Stimulated activated CD8-positive, alpha-beta memory T cell treated with anti-CD3 and anti-CD28 coated beads, Interleukin-2, amount 100 ng/mL, for 48 hours (primary cell): ENCODE data around the gene FADD.
"Not testable (repeated sequence)": the region's sequence is repeated elsewhere in the genome, so short reads cannot be mapped to it uniquely, and the experiment has no call there.

Experiments used
- DNase-seq, 2 donors: peaks; one replicate each; pipeline ENCODE4 v3.0.0-alpha.2; 2020; ENCODE audit warnings: low read depth in 2 of 2

FADD gene

GRCh38 chr11:70180906-70181305 is 22.2 kb upstream of the FADD start:
- DNase-seq: no peak

DNA sequence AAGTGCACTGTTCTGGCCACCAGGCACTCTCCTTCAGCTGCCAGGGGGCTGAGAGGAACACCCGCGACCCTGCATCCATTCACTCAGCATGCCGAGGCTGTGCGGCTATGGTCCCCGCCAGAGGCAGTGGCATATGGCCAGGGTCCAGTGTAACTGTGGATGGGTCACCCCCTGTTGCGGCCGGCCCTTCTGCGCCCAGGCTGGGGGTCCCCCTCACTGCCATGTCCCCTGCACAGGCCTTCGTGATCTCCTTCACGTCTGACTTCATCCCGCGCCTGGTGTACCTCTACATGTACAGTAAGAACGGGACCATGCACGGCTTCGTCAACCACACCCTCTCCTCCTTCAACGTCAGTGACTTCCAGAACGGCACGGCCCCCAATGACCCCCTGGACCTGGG is 20.8 kb upstream of the FADD start:
- no peak for DNase-seq

GRCh38 chr11:70183032-70183431 is 20.1 kb upstream of the FADD start:
- no peak for DNase-seq

DNA sequence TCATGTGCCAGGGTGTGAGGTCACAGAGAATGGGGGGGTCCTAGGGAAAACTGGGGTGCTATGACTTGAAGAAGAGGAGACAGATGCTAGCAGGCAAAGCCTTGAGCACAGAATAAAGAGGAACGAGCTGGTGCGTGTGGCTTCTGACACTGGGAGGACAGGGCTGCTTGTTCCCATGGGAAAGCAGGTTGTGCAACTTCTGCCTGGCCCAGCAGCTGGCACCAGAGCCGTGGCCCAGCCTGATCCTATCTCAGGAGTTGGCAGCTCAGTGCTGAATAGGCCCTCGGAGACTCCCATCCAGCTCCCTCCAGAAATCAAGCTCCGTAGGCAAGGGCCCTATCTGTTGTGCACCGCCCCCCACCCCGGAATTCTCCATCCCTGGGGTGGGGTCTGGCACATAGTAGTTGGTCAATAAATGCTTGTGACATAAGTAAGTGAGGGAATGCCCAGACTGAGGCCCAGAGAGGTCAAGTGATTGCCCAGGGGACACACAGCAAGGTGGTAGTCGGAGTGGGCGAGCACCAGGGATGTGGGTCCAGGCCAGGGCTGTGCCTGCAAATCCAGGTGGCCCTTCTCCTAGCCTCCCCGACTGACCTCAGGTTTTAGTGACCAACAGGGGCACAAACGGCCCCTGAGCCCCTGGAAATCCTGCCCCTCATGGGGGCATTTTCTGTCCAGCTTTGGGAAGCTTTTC is 19.5 kb upstream of the FADD start:
- DNase-seq: no peak

GRCh38 chr11:70184396-70184795 is 18.7 kb upstream of the FADD start:
- DNase-seq: no peak

DNA sequence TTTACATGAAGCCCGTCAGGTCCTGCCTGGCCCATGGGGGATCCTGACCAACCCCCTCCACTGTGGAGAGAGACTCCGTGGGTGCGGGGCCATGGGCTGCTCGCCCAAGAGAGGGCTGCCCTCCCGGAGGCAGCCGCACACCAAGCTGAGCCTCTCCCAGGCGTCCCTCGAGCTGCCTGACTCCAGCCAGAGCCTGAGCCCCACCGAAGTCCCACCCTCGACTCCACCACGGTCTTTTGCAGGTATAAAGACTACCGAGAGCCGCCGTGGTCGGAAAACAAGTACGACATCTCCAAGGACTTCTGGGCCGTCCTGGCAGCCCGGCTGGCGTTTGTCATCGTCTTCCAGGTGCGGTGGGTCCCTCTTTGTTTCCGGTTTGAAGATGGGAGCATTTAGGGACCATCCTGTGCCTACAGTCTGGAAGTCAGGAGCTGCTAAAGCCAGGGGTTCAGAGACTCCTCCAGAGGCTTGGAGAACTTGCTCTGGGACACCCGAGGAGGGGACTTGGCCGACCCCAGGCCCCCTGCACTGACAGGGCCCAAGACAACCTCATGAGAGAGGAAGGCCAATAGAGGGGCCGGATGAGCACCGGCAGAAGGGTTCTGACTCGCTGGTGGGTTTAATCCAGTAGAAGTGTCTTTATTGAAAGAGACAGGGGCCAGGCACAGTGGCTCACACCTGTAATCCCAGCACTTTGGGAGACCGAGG is 17.6 kb upstream of the FADD start:
- DNase-seq: no peak

DNA sequence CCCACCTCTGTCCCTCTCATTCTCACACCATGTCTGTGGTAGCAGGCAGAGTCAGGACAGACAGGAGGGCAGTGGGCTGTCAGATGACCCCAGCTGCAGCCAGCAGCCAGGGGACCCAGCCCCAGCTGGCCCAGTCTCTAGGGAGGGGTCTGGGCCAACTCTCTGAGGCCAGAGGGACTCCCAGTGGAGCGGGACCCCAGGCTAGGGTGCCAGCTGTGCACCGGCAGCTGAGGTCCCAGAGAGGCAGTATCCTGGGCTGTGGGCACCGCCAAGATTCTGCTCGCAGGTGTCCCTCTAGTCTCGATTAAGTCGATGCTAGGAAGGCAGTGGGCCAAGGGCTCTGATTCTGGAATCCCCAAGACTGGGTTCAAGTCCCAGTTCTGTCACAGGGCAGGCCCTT is 16.7 kb upstream of the FADD start:
- no peak for DNase-seq

GRCh38 chr11:70186936-70187335 is 16.2 kb upstream of the FADD start:
- DNase-seq: no peak

- no peak for DNase-seq
These were observed 15.3 kb upstream of the FADD start for GRCh38 chr11:70187771-70188170.

- DNase-seq: no peak
These were observed 13.5 kb upstream of the FADD start for GRCh38 chr11:70189622-70190021.

- peak; percentile 55 to 61 for DNase-seq
These were observed 11.5 kb upstream of the FADD start for GRCh38 chr11:70191495-70192140.

- DNase-seq: no peak
These were observed 10.3 kb upstream of the FADD start for GRCh38 chr11:70192666-70193410.

DNA sequence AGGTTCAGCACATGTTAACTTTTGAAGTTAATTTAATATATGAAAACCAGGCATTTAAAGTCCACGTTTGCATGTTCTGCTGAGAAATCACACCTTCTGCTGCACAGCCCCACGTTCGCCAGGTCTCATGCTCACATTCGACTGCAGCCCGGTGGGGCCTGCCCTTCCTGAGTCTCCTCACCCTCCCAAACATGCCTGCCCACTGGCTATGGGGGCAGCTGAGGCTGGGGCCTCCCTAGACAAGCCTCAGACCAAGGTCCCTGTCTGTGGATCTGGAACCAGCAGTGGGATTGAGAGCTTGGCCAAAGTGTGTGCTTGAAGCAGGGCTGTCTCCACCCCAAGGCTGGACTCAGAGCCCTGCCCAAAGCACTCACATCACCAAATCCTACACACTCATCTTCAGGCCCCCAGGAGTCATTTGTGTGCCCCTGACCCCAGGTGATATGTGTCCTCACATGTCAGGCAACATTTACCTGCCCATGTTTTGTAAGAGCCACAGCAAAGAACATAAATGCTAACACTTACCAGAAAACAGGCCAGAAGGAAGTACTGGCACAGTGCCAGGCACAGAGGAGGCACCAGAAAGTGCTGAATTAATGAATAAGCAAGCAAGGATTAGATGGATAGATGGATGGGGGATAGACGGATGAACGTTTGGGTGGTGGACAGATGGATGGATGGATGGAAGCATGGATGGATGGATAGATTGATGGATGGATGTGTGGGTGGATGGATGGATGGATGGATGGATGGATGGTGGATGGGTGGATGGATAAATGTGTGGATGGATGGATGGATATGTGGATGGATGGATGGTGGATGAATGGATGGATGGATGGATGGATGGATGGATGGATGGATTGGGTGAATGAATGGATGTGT is 9.4 kb upstream of the FADD start:
- DNase-seq: no peak

- DNase-seq: no peak
These were observed 8.0 kb upstream of the FADD start for GRCh38 chr11:70194792-70195791.

DNA sequence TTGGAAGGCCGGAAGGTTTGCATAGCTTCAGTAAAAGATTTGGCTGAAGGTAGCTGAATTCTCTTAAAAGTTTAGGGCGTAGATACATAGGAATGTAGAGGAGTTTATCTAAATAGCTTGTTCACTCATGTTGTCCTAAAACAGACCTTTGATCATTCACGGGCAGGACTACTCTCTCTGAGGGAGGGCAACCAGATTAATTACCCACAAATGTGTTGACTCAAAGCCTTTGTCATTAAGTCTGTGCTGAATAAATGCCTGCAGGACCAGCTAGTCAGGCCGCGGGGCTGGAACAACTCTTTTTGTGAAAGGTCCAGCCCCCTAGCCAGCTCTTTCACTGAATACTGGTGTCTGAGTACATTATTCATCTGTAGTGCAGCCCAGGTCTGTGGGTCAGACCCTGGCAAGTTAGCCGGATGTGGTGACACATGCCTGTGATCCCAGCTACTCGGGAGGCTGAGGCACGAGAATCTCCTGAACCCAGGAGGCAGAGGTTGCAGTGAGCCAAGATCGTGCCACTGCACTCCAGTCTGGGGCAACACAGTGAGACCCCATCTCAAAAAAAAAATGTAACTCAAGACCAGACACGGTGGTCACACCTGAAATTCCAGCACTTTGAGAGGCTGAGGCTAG is 2.8 kb upstream of the FADD start:
- no peak for DNase-seq

DNA sequence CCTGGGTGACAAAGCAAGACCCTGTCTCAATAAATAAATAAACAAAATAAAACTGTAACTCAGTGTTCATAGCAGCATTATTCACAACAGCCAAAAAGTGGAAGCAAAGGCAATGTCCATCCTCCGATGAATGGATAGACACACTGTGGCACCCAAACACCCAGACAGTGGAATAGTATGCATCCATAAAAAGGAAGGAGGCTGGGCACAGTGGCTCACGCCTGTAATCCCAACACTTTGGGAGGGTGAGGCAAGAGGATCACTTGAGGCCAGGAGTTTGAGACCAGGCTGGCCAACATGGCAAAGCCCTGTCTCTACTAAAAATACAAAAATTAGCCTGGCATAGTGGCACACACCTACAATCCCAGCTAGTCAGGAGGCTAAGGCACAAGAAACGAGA is 2.0 kb upstream of the FADD start:
- DNase-seq: not testable (repeated sequence)

DNA sequence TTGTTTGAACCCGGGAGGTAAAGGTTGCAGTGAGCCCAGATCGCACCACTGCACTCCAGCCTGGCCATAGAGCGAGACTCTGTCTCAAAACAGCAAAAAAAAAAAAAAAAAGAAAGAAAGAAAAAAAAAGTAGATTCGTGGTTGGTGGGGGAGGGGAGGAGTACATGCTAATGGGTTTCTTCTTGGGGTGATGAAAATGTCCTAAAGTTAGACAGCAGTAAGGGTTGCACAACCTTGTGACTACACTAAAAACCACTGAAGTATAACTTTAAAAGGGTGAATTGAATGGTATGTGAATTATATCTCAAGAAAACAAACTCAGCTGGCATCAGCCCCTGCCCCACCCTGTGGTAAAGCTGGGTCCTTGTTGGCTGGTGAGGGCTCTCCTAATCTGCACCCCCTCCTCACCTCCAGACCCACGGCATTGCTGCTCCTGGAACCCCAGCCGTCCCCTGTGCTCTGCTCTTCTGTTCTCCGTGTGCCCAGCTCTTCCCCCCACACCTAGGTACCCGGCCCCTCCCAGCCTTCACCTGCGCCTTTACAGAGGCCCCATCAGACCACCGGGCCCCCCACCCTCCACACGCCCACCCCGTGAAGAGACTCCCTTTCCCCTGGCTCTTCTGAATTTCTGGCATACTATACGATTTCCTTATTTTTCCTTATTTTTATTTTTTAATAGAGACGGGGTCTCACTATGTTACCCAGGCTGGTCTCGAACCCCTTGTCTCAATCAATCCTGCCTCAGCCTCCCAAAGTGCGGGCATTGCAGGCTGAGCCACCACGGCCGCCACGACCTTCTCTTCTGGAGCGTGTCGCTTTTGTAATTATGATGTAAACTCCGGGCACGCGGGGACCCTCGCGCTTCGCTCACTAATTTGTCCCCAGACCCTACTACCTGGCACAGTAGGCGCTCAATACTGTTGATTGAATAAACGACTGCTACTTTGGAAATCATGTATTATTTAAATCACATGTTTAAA is 924 bp upstream of the FADD start:
- DNase-seq: no peak

- peak; percentile 72 to 79 for DNase-seq
These were observed 812 bp downstream of the FADD start for GRCh38 chr11:70203751-70204465.
